Subcutaneous adipose tissue (tissue), 4 donors: ENCODE measurements around the gene HOXB2. TPM values are rescaled to one million over a fixed set of nuclear protein-coding genes. Genes with fewer than 3 reads are reported as not detected.

ENCODE experiments used
- CTCF ChIP-seq: fragments of 450-650 bp; IDR thresholded peaks from one replicate; pipeline ENCODE4 v1.5.1; 2016; ENCODE audit warnings: low read depth, mild to moderate bottlenecking, control low read depth, antibody characterized with exemption, moderate library complexity
- total RNA-seq, 4 donors: library from RNA; depleted of rRNA; stranded (reverse); fragments of >200 nt; gene quantifications; one replicate each; pipeline ENCODE4 v1.1.0, GENCODE V29; 2016

The HOXB2 gene
- total RNA-seq, 4 donors from 2014 or later = 12.1 to 21.1 (median 13.7) TPM

GRCh38 chr17:48554412-48555257, 9.7 kb upstream of the HOXB2 start:
- TF ChIP-seq CTCF = no peak

GRCh38 chr17:48553826-48554225, 8.9 kb upstream of the HOXB2 start:
- TF ChIP-seq CTCF = no peak

- TF ChIP-seq CTCF = no peak
These were observed 8.3 kb upstream of the HOXB2 start for GRCh38 chr17:48553190-48553547.

DNA sequence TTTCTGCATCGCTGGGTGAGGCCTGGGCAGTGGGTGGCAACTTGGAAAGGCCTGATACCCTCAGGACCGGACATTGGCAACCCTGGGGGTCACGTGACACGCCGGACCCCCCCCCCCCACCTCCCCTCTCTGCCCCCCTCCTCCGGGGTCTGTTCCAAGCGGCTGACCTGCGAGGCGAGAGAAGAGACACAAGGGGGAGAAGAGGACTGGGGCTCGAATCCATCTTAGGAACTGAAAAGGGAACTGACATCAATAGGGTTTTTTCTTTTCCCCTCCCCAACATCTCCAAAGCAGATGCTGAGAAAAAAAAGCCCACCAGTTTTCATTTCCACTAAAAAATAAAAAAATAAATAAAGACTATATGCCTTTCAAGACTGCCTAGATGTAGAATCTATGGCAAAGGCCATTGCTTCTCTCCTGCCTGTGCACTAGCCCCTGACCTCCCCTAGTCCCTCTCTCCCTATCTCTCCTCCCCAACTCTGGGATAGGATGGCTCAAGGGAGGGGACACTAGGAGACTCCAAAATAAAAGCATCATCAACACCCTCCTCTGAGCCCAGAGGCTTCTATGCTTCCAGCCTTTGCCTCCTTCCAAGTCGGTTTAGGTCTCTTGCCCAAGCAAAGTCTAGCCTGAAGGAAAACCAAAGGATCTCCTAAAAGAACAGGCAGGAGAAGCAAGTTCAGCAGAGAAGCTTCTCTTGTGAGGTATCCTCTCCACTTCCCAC, 7.7 kb upstream of the HOXB2 start:
- no peak for TF ChIP-seq CTCF

DNA sequence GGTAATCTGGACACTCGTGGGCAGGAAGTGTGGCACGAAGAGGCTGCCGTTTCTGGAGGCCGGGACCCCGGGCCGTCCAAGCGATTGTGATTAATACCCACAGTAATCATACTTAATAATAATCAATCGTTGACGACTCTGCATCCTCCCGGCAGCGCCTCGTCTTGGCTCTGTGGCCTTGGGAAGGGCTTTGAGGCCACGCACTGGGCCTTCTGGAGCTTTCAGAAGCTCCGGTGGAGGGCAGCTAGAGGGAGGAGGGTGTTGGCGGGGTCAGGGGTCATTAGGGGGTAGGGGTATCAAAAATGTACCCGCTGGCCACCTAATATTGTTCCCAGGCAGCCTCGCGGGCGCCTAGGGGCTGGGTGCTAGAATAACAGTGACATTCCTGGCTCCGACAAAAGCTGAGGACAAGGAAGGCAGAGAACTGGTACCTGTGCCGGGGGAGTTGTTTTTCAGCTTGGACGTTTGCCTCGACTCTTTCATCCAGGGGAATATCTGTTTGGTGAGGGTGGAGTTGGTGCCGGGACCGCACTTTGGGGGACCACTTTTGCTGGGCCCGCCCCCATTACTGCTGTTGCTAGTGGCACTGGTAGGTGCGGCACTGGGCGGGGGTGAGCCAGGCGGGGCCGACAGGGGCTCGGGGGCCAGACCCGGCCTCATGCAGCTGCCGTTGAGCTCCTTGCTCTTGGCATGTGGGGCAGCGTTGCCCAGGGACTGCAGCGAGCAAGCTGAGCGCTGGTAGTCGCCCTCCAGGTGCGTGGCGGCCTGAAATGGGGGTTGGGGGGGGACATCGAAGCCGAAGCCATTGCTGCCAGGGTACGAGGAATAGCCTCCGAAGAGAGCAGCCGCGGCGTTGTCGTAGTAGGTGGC, 6.9 kb upstream of the HOXB2 start:
- no peak for TF ChIP-seq CTCF

GRCh38 chr17:48551214-48551555, 6.3 kb upstream of the HOXB2 start:
- TF ChIP-seq CTCF = no peak
